OCI-LY1 (cell line): Measurements from ENCODE around the gene EPHA2.

ENCODE experiments used
- H2AFZ ChIP-seq: fragments of 200-600 bp; sonication (generic), shearing (Covaris generic); 2 replicates; pipeline ENCODE4 v1.6.0; 2014; ENCODE audit warnings: antibody characterized with exemption, mild to moderate bottlenecking, low read length
- H3F3A ChIP-seq: fragments of 200-600 bp; sonication (generic), shearing (Covaris generic); 2 replicates; pipeline ENCODE4 v1.6.0; 2014; ENCODE audit warnings: mild to moderate bottlenecking, antibody characterized with exemption, low read length, moderate library complexity; ENCODE audit not compliant: insufficient read depth
- H3K27ac ChIP-seq: fragments of 200-600 bp; sonication (generic); 2 replicates; pipeline ENCODE4 v1.5.1; 2014; ENCODE audit warnings: low read length, mixed run types, mild to moderate bottlenecking, low read depth; ENCODE audit not compliant: poor library complexity, severe bottlenecking
- H3K27me3 ChIP-seq: fragments of 200-600 bp; sonication (generic); 2 replicates; pipeline ENCODE4 v1.6.0; 2014; ENCODE audit warnings: antibody characterized with exemption, mild to moderate bottlenecking, low read length, moderate library complexity; ENCODE audit not compliant: insufficient read depth
- H3K36me3 ChIP-seq: fragments of 200-600 bp; sonication (generic); 2 replicates; pipeline ENCODE4 v1.6.1; 2014; ENCODE audit warnings: mild to moderate bottlenecking, antibody characterized with exemption, low read length, moderate library complexity, mixed read lengths; ENCODE audit not compliant: insufficient read depth
- H3K4me1 ChIP-seq: fragments of 200-600 bp; sonication (generic); 2 replicates; pipeline ENCODE4 v1.5.1; 2014; ENCODE audit warnings: mild to moderate bottlenecking, low read length, moderate library complexity; ENCODE audit not compliant: insufficient read depth, severe bottlenecking
- H3K4me2 ChIP-seq: fragments of 200-600 bp; sonication (generic), shearing (Covaris generic); 2 replicates; pipeline ENCODE4 v1.6.1; 2014; ENCODE audit warnings: low read length
- H3K4me3 ChIP-seq: fragments of 200-600 bp; sonication (generic); 2 replicates; pipeline ENCODE4 v1.5.1; 2014; ENCODE audit warnings: low read length, low read depth, mild to moderate bottlenecking, mixed read lengths; ENCODE audit not compliant: poor library complexity, severe bottlenecking
- H3K79me2 ChIP-seq: fragments of 200-600 bp; shearing (Covaris generic); 2 replicates; pipeline ENCODE4 v1.6.1; 2016; ENCODE audit warnings: mixed run types, low read length, mixed read lengths; ENCODE audit not compliant: insufficient read depth
- H3K9ac ChIP-seq: fragments of 200-600 bp; sonication (generic), shearing (Covaris generic); 2 replicates; pipeline ENCODE4 v1.6.1; 2014; ENCODE audit warnings: mild to moderate bottlenecking, low read length, mixed read lengths
- H3K9me2 ChIP-seq: fragments of 200-600 bp; sonication (generic), shearing (Covaris generic); 2 replicates; pipeline ENCODE4 v1.6.1; 2014; ENCODE audit warnings: low read depth, mild to moderate bottlenecking, low read length, mixed read lengths
- H3K9me3 ChIP-seq: fragments of 200-600 bp; shearing (Covaris generic); 2 replicates; pipeline ENCODE4 v1.6.1; 2014; ENCODE audit warnings: low read length, mixed read lengths
- H4K20me1 ChIP-seq: fragments of 200-600 bp; sonication (generic), shearing (Covaris generic); 2 replicates; pipeline ENCODE4 v1.6.0; 2016; ENCODE audit warnings: mild to moderate bottlenecking, low read length; ENCODE audit not compliant: insufficient read depth
- CTCF ChIP-seq: fragments of 200-600 bp; sonication (generic), shearing (Covaris generic); IDR thresholded peaks from 2 replicates; pipeline ENCODE4 v1.5.1; 2017; ENCODE audit warnings: mild to moderate bottlenecking, antibody characterized with exemption, low read length, moderate library complexity, mixed read lengths
- EZH2 ChIP-seq: fragments of 200-600 bp; sonication (generic), shearing (Covaris generic); IDR thresholded peaks from 2 replicates; pipeline ENCODE4 v1.8.0; 2017; ENCODE audit warnings: borderline replicate concordance, mixed run types, mild to moderate bottlenecking, antibody characterized with exemption, low read length, moderate library complexity, mixed read lengths

EPHA2 gene

GRCh38 chr1:16199700-16200099, 43.8 kb upstream of the EPHA2 start:
- Histone ChIP-seq H3K79me2 (no peaks in the 10 kb centered on the region), H2AFZ (no peak overlapping the region), H3K9ac (no peak overlapping the region), H3K36me3 (no peaks in the 10 kb centered on the region), H3F3A (no peaks in the 10 kb centered on the region), H3K9me2 (no peaks in the 10 kb centered on the region), H3K27ac (no peak overlapping the region), H3K4me3 (no peak overlapping the region), H3K9me3 (no peaks in the 10 kb centered on the region), H3K4me2 (no peak overlapping the region), H3K4me1 (peaks cover 4% of the 10 kb centered on the region), H3K27me3 (no peaks in the 10 kb centered on the region), H4K20me1 (no peaks in the 10 kb centered on the region)
- TF ChIP-seq EZH2 (no peak), CTCF (no peak)

GRCh38 chr1:16199157-16199501, 43.3 kb upstream of the EPHA2 start:
- H3K36me3 ChIP-seq, result no peaks in the 10 kb centered on the region
- H3K79me2 ChIP-seq, result no peaks in the 10 kb centered on the region
- H2AFZ ChIP-seq, result no peak overlapping the region
- H3K4me2 ChIP-seq, result no peak overlapping the region
- H3K27me3 ChIP-seq, result no peaks in the 10 kb centered on the region
- H4K20me1 ChIP-seq, result no peaks in the 10 kb centered on the region
- TF ChIP-seq EZH2 (no peak), CTCF (no peak)
- H3K27ac ChIP-seq, result no peak overlapping the region
- H3F3A ChIP-seq, result no peaks in the 10 kb centered on the region
- H3K9ac ChIP-seq, result no peak overlapping the region
- no peaks in the 10 kb centered on the region for H3K9me2 ChIP-seq
- no peaks in the 10 kb centered on the region for H3K9me3 ChIP-seq
- H3K4me1 ChIP-seq, result peaks cover 4% of the 10 kb centered on the region
- no peak overlapping the region for H3K4me3 ChIP-seq

- TF ChIP-seq CTCF (no peak), EZH2 (no peak)
- H3K9me3 ChIP-seq, result no peaks in the 10 kb centered on the region
- H3K36me3 ChIP-seq, result no peaks in the 10 kb centered on the region
- H3K79me2 ChIP-seq, result no peaks in the 10 kb centered on the region
- no peak overlapping the region for H3K4me3 ChIP-seq
- H3F3A ChIP-seq, result no peaks in the 10 kb centered on the region
- H3K27me3 ChIP-seq, result no peaks in the 10 kb centered on the region
- no peak overlapping the region for H3K4me2 ChIP-seq
- peaks cover 4% of the 10 kb centered on the region for H3K4me1 ChIP-seq
- no peak overlapping the region for H3K9ac ChIP-seq
- H4K20me1 ChIP-seq, result no peaks in the 10 kb centered on the region
- H2AFZ ChIP-seq, result no peak overlapping the region
- H3K9me2 ChIP-seq, result no peaks in the 10 kb centered on the region
- no peak overlapping the region for H3K27ac ChIP-seq
Measured at GRCh38 chr1:16198444-16199156, 42.7 kb upstream of the EPHA2 start.
